WTC11 (cell line): Measurements from ENCODE around the gene LRRN4. TPM values are rescaled to one million over a fixed set of nuclear protein-coding genes. Genes with fewer than 3 reads are reported as not detected.

Source experiments
- ATAC-seq: fragments of 200-7000 bp; cut with Tn5 transposase; 2 replicates; pipeline ENCODE4 v1.10.0; 2021; ENCODE audit warnings: mild to moderate bottlenecking, moderate library complexity
- Bru-seq: library from RNA; stranded (reverse); fragments of 400-500 nt; gene quantifications from one replicate; lab custom pipeline; 2021; lab: Mats Ljungman, UMichigan
- CTCF ChIA-PET: fragments of 300-600 bp; sonication (Branson Sonifier 250); formaldehyde crosslinking; loops from one replicate; lab custom pipeline; 2021; ENCODE audit warnings: antibody characterized with exemption; lab: Charles Lee
- POLR2A ChIA-PET: fragments of 350-600 bp; sonication (Branson Sonifier 250); formaldehyde crosslinking; loops from one replicate; lab custom pipeline; 2021; ENCODE audit warnings: antibody characterized with exemption; lab: Charles Lee
- DNase-seq: peaks from one replicate; pipeline ENCODE4 v3.0.0; 2021; ENCODE audit warnings: low spot score
- H3K27ac Mint-ChIP-seq: 2 replicates; pipeline ENCODE4 v1.8.0; 2021; ENCODE audit warnings: mixed read lengths
- H3K27me3 Mint-ChIP-seq: 2 replicates; pipeline ENCODE4 v1.8.0; 2021; ENCODE audit warnings: low read depth, mild to moderate bottlenecking, moderate library complexity, mixed read lengths
- H3K36me3 Mint-ChIP-seq: 2 replicates; pipeline ENCODE4 v1.8.0; 2021; ENCODE audit warnings: mixed read lengths
- H3K4me1 Mint-ChIP-seq: 2 replicates; pipeline ENCODE4 v1.8.0; 2022; ENCODE audit warnings: mixed read lengths
- H3K4me3 Mint-ChIP-seq: 2 replicates; pipeline ENCODE4 v1.8.0; 2021; ENCODE audit warnings: mild to moderate bottlenecking, moderate library complexity, mixed read lengths
- H3K9me3 Mint-ChIP-seq: 2 replicates; pipeline ENCODE4 v1.8.0; 2021; ENCODE audit warnings: mixed read lengths
- ATF2 ChIP-seq: sonication (generic); formaldehyde crosslinking; IDR thresholded peaks from 2 replicates; pipeline ENCODE4 v1.8.1; 2022; ENCODE audit warnings: low read depth, missing genetic modification reagents, borderline replicate concordance
- CTCF ChIP-seq: fragments of 200-600 bp; IDR thresholded peaks from 2 replicates; pipeline ENCODE4 v1.8.0; 2022; ENCODE audit warnings: antibody characterized with exemption
- GABPB1 ChIP-seq: sonication (generic); formaldehyde crosslinking; IDR thresholded peaks from 2 replicates; pipeline ENCODE4 v1.8.1; 2023; ENCODE audit warnings: mild to moderate bottlenecking, missing genetic modification reagents
- JUN ChIP-seq: sonication (generic); formaldehyde crosslinking; IDR thresholded peaks from 2 replicates; pipeline ENCODE4 v1.8.0; 2023; ENCODE audit warnings: mild to moderate bottlenecking, missing genetic modification reagents
- NFATC4 ChIP-seq: fragments of 250-450 bp; sonication (Bioruptor Pico); IDR thresholded peaks from 2 replicates; pipeline ENCODE4 v1.9.0; 2021; ENCODE audit warnings: mild to moderate bottlenecking
- PRDM15 ChIP-seq: sonication (generic); formaldehyde crosslinking; IDR thresholded peaks from 2 replicates; pipeline ENCODE4 v1.8.0; 2022; ENCODE audit warnings: missing genetic modification reagents
- RORB ChIP-seq: fragments of 250-450 bp; sonication (Bioruptor Pico); IDR thresholded peaks from 2 replicates; pipeline ENCODE4 v1.9.0; 2021; ENCODE audit warnings: mild to moderate bottlenecking
- ZNF138 ChIP-seq: sonication (generic); formaldehyde crosslinking; conservative IDR thresholded peaks from 2 replicates; pipeline ENCODE4 v1.8.1; 2022; ENCODE audit warnings: mild to moderate bottlenecking, moderate library complexity, missing genetic modification reagents
- long read RNA-seq, 3 experiments: library from RNA in 1 of 3; library from capped mRNA in 1 of 3; library from polyadenylated mRNA in 1 of 3; unstranded in 2 of 3; stranded (forward) in 1 of 3; transcript quantifications; one replicate each; pipeline ENCODE4 v2.0.0, GENCODE V29; 2021
- total RNA-seq: library from RNA; stranded (reverse); gene quantifications from 3 replicates; pipeline ENCODE4 v1.2.3, GENCODE V29; 2021

LRRN4 gene
- total RNA-seq (0.32 to 0.64 TPM (median 0.48 TPM) in 3 replicates), Bru-seq, nascent RNA (percentile 25 among the genes with signal in this experiment)
- long read RNA-seq, experiment 1, partial matches to known transcripts = 1 of 5 reads
- long read RNA-seq, experiment 1, other reads (novel, unspliced or antisense) = 2 of 5 reads
- long read RNA-seq, experiment 2 = 0 reads
- long read RNA-seq, experiment 3 = 0 reads

GRCh38 chr20:6053776-6054688, at the start of gene LRRN4:
Gene LRRN4 (minus strand): TSS chr20:6054060. CDS start chr20:6052799, 1,261 bp downstream.
- Mint-ChIP-seq H3K27ac (no peak within 1 kb of the TSS), H3K4me3 (peak within 1 kb of the TSS; percentile 57), H3K36me3 (no peaks in the 10 kb centered on the region), H3K4me1 (peaks cover 25% of the 10 kb centered on the region), H3K27me3 (peaks cover 57% of the 10 kb centered on the region), H3K9me3 (no peaks in the 10 kb centered on the region)
- peak; percentile 79 for ATAC-seq
- ChIA-PET CTCF (interaction anchor here (0.6 to 1.5 kb wide), 4 partner anchors 10 to 526 kb away, joined by 3 to 8 read pairs (median 4); no protein-coding TSS in a partner anchor), POLR2A (interaction anchor here (0.6 to 0.9 kb wide), 2 partner anchors 13 to 300 kb away, joined by 3 read pairs; no protein-coding TSS in a partner anchor)
- peak; percentile 45 for DNase-seq
- no peak for TF ChIP-seq ZNF138 (CRISPR knock-in tag)
- peak; percentile 47; the same call in 1 of the 2 replicates for TF ChIP-seq PRDM15 (CRISPR knock-in tag)
- TF ChIP-seq GABPB1 (CRISPR knock-in tag) = 0 out of 2 replicates have a peak, but pooled peaks have one; percentile 7
- no peak for TF ChIP-seq ATF2

- ChIA-PET CTCF (no interaction called here), POLR2A (no interaction called here)
- peaks cover 24% of the 10 kb centered on the region for H3K36me3 Mint-ChIP-seq
Measured at GRCh38 chr20:6103301-6103700, 49.4 kb upstream of the LRRN4 start.

GRCh38 chr20:6101346-6101745, 47.5 kb upstream of the LRRN4 start:
- CTCF ChIA-PET = interaction anchor here (0.6 kb wide), 1 partner anchor 470 kb away, joined by 3 read pairs; no protein-coding TSS in a partner anchor
- no peak for ATAC-seq

More at GRCh38 chr20:6103301-6103700, 49.4 kb upstream of the LRRN4 start:
- Mint-ChIP-seq H3K27ac (no peak overlapping the region), H3K9me3 (no peaks in the 10 kb centered on the region), H3K4me1 (no peaks in the 10 kb centered on the region), H3K4me3 (no peak overlapping the region), H3K27me3 (no peaks in the 10 kb centered on the region)
- ATAC-seq = no peak
- no peak for TF ChIP-seq NFATC4 (CRISPR knock-in tag)
- no peak for TF ChIP-seq RORB (CRISPR knock-in tag)
- TF ChIP-seq JUN = no peak
- DNase-seq = no peak

More at GRCh38 chr20:6101346-6101745, 47.5 kb upstream of the LRRN4 start:
- Mint-ChIP-seq H3K27ac (peak overlapping the region; percentile 49; the same call in 1 of the 2 replicates), H3K9me3 (no peaks in the 10 kb centered on the region), H3K36me3 (peaks cover 25% of the 10 kb centered on the region), H3K27me3 (no peaks in the 10 kb centered on the region), H3K4me3 (no peak overlapping the region), H3K4me1 (no peaks in the 10 kb centered on the region)
- POLR2A ChIA-PET = no interaction called here
- DNase-seq = no peak
- TF ChIP-seq CTCF = no peak
